ENCODE data around the gene MPP4.

MPP4 gene

DNA sequence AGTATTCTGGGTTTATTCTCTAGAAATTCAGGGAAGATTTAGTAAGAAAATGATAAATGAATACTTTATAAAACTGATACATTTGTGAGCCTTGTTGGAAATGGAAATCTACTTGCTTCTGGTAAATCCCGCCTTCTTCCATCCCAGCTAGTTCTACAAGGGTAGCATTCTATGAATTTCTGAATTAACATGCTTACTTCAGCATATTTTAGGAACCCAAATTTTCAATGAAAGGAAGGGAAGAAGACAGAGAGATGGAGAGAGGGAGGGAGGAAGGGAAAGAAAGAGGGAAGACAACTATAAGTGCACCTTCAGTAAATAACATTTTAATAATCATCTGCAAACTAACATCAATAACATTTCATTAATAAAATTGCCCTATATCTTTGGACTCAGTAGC is 28.6 kb downstream of the MPP4 start:
- DNase-seq: no peak

- no peak for DNase-seq
Measured at GRCh38 chr2:201668402-201668910, 30.0 kb downstream of the MPP4 start.

- DNase-seq: no peak
Measured at GRCh38 chr2:201664334-201664733, 34.1 kb downstream of the MPP4 start.

DNA sequence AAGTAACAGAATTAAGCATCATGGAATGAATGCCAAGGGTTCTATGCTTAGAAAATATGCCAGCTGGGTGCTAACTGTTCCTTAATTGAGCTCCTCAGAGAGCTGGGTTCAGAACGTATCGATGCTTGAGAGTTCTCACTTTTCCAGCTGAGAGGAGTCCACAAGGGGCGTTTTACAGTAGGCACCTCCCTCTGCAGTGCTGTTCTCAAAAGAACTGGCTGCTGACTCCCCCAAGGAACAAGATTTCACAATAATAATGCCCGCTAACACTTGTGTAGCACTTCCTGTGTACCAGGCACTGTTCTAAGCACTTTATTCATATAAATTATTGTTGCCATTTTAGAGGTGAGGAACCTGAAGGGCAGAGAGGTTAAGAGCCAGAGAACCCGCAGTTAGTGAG is 37.1 kb downstream of the MPP4 start:
- DNase-seq: no peak

DNA sequence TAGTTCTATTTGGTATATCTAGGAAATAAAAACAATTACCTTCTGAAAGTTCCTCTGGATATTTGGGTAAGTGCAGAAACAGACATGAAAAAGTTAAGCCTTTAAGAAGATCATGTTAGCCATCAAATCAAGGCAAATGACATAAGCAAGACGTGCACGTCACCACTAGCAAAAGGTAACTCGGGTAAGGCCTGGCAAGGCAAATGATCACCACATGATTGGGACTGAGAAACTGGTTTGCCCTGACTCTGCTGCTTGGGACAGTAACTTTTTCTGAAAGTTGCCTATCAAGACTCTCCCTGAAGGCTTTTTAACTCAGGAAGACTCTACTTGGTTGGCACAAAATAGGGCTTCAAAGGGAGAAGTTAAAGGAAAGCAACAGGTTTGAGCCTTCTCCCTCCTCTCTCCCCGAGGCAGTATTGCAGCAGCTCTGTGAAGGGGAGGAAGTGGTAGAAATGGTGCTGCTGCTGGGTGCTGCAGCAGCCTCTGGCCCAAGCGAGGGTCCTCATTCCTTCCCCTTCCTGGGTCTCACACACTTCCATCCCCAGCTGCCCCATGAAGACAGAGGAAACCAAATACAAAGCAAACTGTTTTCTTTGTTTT is 38.0 kb downstream of the MPP4 start:
- no peak for DNase-seq

GRCh38 chr2:201656740-201657139 is 41.7 kb downstream of the MPP4 start:
- no peak for DNase-seq

- no peak for DNase-seq
Measured at GRCh38 chr2:201656102-201656501, 42.3 kb downstream of the MPP4 start.

- no peak for DNase-seq
Measured at GRCh38 chr2:201654616-201655384, 43.6 kb downstream of the MPP4 start.

DNA sequence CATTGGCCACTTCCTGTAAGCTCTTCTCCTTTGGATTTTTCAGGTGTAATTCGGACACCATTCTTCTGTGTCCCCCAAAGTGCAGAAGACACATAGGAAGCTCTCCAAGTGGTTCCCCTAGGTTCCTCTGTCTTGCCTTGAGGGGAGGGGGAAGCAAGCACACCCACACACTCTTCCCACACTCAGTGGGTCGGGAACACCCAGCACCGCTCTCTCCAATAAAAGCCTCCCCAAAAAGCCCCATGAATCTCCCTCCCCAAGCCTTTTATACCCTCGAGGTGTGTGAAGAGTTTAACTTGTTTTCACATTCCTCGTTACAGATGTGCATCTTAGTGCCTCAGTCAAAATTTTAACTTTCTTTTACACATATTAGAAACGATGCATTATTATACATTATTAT is 45.2 kb downstream of the MPP4 start:
- DNase-seq: no peak

- DNase-seq: no peak
Measured at GRCh38 chr2:201649442-201649841, 49.0 kb downstream of the MPP4 start.

- no peak for DNase-seq
Measured at GRCh38 chr2:201647431-201647830, 51.0 kb downstream of the MPP4 start.

- peak; percentile 63 for DNase-seq
Measured at GRCh38 chr2:201644001-201644400, 54.4 kb downstream of the MPP4 start.

DNA sequence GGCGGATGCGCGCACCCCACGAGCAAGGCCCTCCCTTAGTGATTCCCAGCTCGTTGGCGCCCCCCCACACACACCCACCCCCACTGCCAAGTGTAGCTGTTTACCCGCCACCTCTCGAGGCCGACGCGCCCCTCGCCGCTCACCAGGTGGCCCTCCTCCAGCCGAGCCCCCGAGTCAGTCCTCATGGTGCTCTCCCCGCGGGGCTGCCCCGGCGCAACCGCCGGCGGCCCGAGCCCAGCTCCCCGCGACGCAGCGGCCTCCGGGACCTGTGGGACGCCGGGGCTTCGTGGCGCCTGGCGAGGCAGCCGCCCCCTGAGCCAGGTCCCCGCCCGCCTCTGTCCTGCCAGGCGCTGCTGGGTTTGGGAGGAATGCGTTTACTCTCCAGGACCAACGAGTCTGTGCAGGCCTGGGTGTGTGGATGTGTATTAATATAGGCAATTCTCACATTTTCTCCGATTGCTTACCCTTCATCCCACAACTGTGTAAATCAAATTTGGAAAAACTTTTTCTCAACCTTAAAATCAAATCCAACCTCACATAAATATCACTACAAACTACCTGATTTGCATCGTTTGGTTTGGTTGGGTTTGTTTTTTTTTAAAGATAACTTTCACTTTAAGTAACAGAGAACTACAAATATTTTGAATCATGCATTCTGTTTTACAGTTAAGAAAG is 55.1 kb downstream of the MPP4 start, which contains the start of gene TMEM237:
TSS of gene TMEM237 (minus strand) at position 288 of the 675 bp plus-strand sequence. CDS start at position 185, 103 bp downstream.
- peak; percentile 80 for DNase-seq

DNA sequence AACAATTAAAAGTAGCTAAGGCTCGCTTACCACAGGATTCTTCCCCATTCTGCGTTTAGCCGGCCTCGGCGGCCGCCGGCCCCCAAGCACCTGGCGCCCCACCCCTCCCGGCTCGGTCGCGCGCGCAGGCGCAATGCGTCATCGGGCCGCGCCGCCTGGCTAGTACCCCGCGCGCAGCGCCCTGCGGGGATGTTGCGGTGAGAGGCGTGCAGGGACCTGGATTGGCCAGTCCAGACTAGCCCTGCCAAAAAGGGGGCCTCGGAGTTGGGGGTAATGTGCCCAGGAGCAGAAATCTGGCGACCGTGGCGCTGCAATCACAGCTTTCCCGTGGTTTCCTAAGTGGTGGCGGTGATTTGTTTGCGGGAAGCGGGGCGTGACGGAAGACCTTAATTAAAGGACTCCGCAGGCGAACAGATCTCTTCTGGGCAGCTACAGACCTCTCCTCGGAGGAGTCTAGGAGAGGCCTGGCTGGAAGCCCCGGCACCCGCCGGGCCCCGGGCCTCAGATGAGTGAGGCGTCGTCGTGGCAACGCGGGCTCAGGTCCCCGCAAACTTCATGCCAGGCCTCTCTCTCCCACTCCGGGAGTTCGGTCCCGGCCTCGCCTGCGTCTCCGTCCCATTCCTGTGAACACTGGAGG is 55.7 kb downstream of the MPP4 start:
- peak; percentile 96 for DNase-seq

DNA sequence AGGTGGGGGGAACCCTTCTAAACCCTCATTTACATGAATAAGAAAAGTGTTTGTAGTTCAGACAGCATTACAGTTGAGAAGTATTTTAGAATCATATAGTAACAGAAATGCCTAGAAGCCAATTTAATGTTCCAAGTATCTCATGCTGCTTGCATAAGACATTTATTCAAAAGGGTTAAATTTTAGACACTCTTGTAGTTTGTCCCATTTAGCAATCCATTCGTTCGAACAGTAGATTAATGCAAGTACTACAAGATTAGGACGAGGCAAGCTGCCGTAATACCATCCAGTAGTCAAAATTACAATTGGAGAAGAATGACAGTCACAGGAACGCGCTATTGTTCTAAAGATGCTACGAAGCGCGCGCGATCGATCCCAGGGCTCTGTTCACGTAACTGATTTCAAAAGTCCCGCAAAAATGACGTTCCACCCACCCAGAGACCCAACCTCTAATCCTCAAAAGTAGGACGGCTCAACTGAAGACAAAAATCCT is 56.3 kb downstream of the MPP4 start:
- no peak for DNase-seq

DNA sequence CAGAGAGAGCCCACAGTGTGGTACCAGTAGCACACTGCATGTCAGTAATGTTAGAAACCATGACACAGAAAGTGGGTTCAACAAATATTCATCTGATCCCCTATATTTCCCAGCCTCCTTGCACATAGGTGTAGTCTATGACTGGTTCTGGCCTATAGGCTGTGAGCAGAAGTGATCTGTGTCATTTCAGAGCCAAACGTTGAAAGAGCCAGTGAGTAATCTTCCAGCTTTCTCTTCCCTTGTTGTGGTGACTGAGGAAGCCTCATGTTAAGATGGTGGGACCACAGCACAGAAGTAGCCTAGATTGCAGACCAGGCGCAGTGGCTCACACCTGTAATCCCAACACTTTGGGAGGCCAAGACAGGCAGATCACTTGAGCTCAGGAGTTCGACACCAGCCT is 59.2 kb downstream of the MPP4 start:
- no peak for DNase-seq

- DNase-seq: no peak
Measured at GRCh38 chr2:201638326-201638725, 60.1 kb downstream of the MPP4 start.

DNA sequence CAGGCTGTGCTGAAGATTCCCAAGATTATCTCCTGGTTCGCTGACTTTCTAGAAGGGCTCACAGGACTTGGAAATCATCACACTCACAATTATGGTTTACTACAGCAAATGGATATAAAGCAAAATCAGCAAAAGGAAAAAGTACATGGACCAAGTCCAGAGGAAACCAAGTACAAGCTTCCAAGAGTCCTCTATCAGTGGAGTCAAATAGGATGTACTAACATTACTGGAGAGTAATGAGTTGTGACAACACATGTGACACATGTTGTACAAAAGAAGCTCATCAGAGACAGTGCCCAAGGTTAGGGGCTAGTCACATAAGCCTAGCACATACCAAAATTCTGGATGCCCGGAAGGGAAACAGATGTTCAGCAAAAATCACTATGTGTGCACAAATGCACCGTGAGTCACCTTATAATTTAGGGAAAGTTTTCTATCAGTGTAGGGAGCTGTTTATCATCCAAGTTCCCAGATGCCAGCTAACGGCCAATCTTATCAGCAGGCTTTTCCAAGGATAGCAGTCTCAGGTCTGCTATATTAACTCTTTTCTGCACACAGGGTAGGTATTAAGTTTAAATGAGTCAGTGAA is 64.7 kb downstream of the MPP4 start:
- no peak for DNase-seq

- DNase-seq: no peak
Measured at GRCh38 chr2:201631041-201631440, 67.4 kb downstream of the MPP4 start.

DNA sequence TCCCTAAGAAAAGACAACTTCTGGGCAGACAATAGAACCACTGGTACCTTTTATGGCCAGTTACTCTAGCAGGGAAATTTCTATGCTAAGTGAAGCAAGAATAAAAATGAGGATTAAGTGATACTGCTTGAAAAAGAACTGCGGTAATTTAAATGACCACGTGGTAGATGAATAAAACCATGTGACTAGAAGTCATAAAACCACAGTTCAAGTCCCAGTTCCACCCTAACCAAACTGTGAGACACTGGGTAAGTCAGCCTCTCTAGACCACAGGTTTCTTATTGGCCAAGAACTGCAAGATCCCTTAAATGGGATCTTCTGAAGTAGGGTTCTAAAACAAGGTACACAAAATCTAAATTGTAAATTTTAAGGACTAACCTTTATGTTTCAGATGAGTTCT is 67.9 kb downstream of the MPP4 start:
- no peak for DNase-seq

DNA sequence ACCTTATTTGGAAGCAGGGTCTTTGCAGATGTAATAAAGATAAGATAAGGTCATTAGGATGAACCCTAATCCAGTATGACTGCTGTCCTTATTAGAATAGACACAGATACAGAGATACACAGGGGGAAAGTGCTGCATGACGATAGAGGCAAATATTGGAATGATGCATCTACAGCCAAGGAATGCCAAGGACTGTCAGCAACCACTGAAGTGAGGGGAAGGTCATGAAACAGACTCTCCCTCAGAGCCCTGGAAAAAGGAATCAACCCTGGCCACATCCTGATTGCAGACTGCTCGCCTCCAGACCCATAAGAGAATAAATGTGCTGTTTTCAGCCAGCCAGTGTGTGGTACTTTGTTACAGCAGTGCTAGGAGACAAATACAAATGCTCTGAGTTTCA is 69.9 kb downstream of the MPP4 start:
- no peak for DNase-seq

DNA sequence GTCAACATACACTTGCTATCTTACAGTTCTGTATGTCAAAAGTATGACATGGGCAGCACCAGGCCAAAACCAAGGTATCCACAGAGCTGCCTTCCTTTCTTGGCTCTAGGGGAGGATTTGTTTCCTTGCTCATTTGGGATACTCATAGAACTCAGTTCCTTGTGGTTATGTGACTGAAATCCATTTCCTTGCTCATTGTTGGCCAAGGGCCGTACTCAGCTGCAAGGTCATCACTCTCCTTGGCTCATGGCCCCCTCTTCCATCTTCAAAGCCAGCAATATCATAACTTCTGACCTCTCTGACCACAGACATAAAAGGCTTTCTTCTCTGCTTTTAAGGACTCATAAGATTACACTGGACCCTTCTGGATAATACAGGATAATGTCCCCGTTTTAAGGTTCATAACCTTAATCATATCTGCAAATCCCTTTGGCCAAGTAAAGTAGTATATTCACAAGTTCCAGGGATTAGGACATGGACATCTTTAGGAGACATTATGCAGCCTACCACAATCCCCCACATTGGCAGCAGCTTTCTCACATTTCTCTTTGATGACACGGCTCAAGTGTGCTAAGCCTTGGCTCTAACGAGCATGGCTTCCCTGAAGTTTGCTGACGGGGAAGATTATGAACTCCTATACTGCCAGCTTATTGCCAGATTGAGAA is 76.0 kb downstream of the MPP4 start:
- no peak for DNase-seq
